Activated naive CD4-positive, alpha-beta T cell treated with anti-CD3 and anti-CD28 coated beads, Interleukin-2, amount 50 U/mL, for 72 hours (primary cell): ENCODE data around the gene RIMS4. TPM values are rescaled to one million over a fixed set of nuclear protein-coding genes. Genes with fewer than 3 reads are reported as not detected.
"Not testable (repeated sequence)": the region's sequence is repeated elsewhere in the genome, so short reads cannot be mapped to it uniquely, and the experiment has no call there.

ENCODE experiments used
- ATAC-seq, 2 donors: fragments of 150-1000 bp; cut with Tn5 transposase; 2 replicates each; pipeline ENCODE4 v1.10.0; 2021; ENCODE audit warnings: mild to moderate bottlenecking in 2 of 2, moderate library complexity in 2 of 2
- DNase-seq, 2 donors: peaks; one replicate each; pipeline ENCODE4 v3.0.0; 2021 to 2022; ENCODE audit warnings: low spot score in 2 of 2
- H3K27ac Mint-ChIP-seq, 2 donors: one replicate each; pipeline ENCODE4 v1.8.0; 2022; ENCODE audit warnings: mild to moderate bottlenecking in 2 of 2, mixed read lengths in 2 of 2
- H3K36me3 Mint-ChIP-seq, 2 donors: one replicate each; pipeline ENCODE4 v1.8.0; 2022; ENCODE audit warnings: mixed read lengths in 2 of 2
- H3K9me3 Mint-ChIP-seq, 2 donors: one replicate each; pipeline ENCODE4 v1.8.0; 2022; ENCODE audit warnings: mixed read lengths in 2 of 2
- total RNA-seq, 2 donors: library from RNA; stranded (reverse); gene quantifications; one replicate each; pipeline ENCODE4 v1.2.3, GENCODE V29; 2022

The RIMS4 gene
- total RNA-seq, 2 donors from 2014 or later, result 0.18 TPM; not detected in 1

DNA sequence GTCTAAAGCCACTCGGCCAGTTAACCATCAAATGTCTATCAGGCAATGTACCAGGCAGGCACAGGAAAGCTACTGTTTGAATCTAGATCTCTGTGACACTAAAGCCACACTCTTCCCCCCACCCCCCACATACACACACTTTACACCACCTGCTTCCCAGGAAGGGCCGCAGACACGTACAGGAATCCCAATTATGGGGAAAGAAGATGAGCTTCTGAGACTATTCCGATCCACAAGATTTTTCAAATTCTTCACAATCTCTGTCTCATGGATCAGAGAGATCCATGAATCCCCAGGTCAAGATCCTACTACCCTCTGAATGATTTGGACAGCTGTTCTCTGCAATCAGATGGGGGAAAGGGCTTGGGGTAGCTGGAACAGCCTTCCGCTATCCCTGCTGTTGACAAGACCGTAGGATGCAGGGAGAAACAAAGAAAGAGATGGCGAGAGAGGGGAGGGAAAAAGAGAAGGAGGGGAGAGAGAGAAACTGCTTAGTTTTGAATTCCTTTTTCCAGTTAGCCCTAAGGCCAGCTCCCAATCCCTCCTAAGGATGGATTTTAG is 25.4 kb upstream of the RIMS4 start:
- no peak for DNase-seq

DNA sequence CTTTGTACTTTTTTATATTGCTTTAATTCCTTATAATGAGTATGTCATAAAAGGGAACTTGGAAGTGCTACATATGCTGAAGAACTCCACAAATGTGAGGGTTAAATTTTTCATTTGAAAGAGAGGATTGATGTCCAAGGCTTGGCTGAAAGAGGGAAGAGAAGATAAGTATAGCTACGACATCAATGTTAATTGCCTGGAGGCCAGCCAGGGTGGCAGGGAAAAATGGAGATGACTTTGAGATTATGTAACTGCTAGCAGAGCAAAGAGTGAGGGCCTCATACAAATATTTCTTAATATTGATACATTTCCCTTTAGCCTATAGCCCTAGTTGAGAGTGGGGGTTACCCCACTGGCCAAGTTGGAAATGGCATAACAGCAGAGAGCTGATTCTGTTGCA is 24.8 kb upstream of the RIMS4 start:
- DNase-seq (no peak), ATAC-seq (no peak)
- Mint-ChIP-seq H3K9me3 (no peaks in the 10 kb centered on the region), H3K27ac (no peak overlapping the region), H3K36me3 (no peaks in the 10 kb centered on the region)

More for the DNA sequence above, 25.4 kb upstream of the RIMS4 start:
- Mint-ChIP-seq H3K9me3 (peaks cover 0 to 3% of the 10 kb centered on the region in 2 donors), H3K36me3 (peaks cover 0 to 3% of the 10 kb centered on the region in 2 donors), H3K27ac (no peak overlapping the region)
- no peak for ATAC-seq

DNA sequence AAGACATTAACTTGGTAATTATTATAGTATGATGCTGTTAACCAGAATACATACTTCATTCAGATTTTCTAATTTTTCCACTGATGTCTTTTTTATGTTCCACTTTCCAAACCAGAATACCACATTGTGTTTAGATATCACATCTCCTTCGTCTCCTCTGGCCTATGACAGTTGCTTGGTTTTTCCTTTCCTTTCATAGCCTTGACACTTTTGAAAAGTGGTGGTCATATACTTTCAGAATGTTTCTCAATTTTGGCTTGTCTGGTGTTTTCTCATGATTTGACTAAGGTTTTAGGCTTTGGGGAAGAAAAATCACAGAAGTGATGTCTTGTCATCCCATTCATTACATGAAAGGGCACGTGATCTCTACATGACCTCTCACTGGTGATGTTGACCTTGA is 24.3 kb upstream of the RIMS4 start:
- peak in 1 of 2 donors; percentile 76 for ATAC-seq
- no peak for DNase-seq
- Mint-ChIP-seq H3K36me3 (no peaks in the 10 kb centered on the region), H3K27ac (no peak overlapping the region), H3K9me3 (no peaks in the 10 kb centered on the region)

DNA sequence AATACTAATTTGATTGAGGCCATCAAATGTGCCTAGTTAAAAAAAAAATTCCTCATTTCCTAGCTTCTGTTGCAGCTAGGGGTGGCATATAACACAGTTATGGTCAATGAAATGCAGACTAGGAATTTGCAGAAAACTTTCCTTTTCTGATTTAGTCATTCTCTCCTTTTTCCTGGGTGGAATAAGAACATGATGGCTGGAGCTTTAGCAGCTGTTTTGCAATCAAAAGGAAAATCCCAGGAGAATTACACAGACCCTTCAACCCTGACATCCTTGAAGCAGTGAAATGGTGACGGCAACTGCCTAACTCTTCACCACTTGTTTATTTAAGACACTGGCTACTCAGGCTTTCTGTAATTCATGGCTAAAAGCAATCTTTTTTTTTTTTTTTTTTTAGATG is 23.1 kb upstream of the RIMS4 start:
- no peak for ATAC-seq
- no peak for DNase-seq
- no peak overlapping the region for H3K27ac Mint-ChIP-seq
- no peaks in the 10 kb centered on the region for H3K36me3 Mint-ChIP-seq
- no peaks in the 10 kb centered on the region for H3K9me3 Mint-ChIP-seq

DNA sequence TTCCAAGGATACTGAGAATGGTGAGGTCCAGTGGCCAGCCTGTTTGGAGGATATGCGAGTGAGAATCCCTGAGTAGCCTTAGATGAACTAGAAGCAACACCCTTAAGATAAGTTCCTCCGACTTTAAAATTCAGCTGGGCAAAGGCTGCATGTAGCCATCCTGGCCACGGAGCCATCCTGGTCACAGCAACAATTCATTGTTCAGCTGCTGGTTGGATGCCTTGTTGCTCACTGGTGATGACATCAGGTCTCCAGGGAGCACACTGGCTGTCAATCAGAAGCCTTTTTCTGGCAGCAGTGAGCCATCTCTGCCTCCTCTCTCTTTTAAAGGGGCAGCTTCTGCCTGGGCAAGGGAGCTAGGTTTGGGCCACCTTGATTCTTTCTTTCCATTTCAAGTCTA is 22.4 kb upstream of the RIMS4 start:
- Mint-ChIP-seq H3K27ac (no peak overlapping the region), H3K9me3 (no peaks in the 10 kb centered on the region)
- DNase-seq, result no peak

DNA sequence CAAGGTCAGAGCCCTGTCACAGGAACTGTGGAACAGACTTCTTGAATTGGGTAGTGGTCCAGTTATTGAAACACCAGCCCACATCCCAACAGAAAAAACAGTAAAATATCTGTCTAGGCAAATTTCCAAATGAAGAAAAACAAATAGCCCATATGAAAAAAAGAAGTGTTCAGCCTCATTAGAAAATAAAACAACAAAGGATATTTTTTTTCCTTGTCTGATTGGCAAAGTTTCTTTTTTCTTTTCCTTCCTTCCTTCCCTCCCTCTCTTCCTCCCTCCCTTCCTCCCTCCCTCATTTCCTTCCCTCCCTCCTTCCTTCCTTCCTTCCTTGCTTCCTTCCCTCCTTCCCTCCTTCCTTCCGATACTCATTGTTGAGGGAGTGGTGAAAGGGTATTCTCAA is 20.6 kb upstream of the RIMS4 start:
- H3K9me3 Mint-ChIP-seq, result no peaks in the 10 kb centered on the region
- ATAC-seq, result no peak
- H3K36me3 Mint-ChIP-seq, result no peaks in the 10 kb centered on the region
- no peak for DNase-seq
- no peak overlapping the region for H3K27ac Mint-ChIP-seq

More for the DNA sequence above, 22.4 kb upstream of the RIMS4 start:
- no peak for ATAC-seq
- H3K36me3 Mint-ChIP-seq, result no peaks in the 10 kb centered on the region

DNA sequence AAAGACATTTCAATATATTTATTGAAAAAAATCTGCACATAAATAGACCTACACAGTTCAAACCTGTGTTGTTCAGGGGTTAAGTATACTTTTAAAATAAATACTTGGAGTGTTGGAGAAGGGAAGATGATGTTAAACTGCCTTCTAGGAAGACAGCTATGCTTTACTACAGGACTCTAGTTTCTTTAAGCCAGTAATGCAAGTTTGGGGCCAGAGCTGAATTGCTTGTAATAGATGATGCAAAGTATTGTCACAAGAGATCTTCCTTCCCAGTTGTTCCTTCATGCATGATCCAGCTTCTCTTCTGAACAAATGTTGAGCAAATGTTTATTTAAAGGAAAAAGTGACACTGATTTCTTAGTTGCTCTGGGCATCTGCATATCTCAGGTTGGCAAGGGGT is 20.2 kb upstream of the RIMS4 start:
- no peaks in the 10 kb centered on the region for H3K36me3 Mint-ChIP-seq
- no peak for ATAC-seq
- DNase-seq, result no peak
- H3K9me3 Mint-ChIP-seq, result no peaks in the 10 kb centered on the region
- H3K27ac Mint-ChIP-seq, result no peak overlapping the region

DNA sequence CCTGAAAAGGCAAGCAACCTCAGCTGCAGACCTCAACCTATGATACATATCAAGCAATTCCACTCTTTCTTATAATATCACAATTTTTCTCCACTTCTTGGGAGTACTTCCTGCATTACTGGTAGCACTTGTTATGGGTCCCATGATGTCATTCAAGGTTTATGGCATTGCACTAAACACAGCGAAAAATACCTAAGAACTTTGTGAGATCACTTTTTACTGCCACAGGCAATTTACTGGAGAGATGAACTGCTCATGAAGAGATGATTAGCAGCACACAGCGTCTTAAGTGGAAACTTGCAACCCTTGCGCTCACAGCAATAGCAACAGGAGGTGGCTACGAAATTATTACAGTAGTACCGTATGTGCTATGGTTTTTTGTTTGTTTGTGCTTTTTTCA is 19.3 kb upstream of the RIMS4 start:
- DNase-seq, result no peak
- no peak for ATAC-seq
- Mint-ChIP-seq H3K27ac (no peak overlapping the region), H3K36me3 (no peaks in the 10 kb centered on the region), H3K9me3 (no peaks in the 10 kb centered on the region)

DNA sequence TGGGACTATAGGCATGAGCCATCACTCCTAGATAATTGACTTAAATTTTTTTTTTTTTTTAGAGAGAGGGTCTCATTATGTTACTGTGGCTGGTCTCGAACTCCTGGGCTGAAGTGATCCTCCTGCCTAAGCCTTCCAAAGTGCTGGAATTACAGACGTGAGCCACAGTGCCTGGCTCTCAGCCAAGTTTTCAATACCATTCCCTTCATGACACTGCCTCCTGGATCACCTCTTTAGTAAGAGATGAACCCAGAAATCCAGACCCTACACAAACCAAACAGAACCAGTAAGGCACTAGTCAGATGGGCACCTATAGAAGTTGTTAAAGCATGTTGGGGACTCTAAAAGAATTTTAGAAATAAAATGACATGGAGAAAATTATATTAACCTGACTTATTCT is 18.3 kb upstream of the RIMS4 start:
- Mint-ChIP-seq H3K27ac (no peak overlapping the region), H3K36me3 (no peaks in the 10 kb centered on the region), H3K9me3 (no peaks in the 10 kb centered on the region)
- no peak for DNase-seq
- no peak for ATAC-seq

DNA sequence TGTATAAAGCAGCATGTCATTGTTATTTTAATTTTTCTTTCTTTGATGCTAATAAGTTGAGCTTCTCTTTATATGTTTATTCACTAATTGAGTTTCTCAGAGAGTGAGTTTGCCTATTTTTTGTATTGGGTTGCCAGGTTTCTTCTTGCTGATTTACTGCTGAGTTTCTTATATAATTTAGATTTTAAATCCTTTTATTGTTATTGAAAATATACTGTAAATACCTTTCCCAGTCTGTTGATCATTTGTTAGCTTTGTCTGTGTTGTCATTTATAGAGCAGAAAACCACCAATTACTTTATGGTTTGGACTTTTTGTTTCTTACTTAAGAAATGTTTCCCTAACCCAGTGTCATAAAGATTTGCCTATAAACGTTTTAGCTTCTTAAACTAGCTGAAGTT is 17.1 kb upstream of the RIMS4 start:
- Mint-ChIP-seq H3K9me3 (no peaks in the 10 kb centered on the region), H3K36me3 (no peaks in the 10 kb centered on the region), H3K27ac (no peak overlapping the region)
- DNase-seq (no peak), ATAC-seq (no peak)

DNA sequence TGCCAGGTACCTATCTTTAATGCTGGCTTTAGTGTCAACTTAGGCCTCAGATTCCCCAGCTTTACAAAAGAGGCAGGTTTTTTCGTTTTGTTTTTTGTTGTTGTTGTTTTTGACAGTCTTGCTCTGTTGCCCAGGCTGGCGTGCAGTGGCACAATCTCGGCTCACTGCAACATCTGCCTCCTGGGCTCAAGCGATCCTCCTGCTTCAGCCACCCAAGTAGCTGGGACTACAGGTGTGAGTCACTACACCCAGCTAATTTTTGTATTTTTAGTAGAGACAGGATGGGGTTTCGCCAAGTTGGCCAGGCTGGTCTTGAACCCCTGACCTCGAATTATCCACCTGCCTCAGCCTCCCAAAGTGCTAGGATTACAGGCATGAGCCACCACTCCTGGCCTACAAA is 11.2 kb upstream of the RIMS4 start:
- H3K27ac Mint-ChIP-seq, DNase-seq, H3K36me3 Mint-ChIP-seq, ATAC-seq, H3K9me3 Mint-ChIP-seq: not testable (repeated sequence)

DNA sequence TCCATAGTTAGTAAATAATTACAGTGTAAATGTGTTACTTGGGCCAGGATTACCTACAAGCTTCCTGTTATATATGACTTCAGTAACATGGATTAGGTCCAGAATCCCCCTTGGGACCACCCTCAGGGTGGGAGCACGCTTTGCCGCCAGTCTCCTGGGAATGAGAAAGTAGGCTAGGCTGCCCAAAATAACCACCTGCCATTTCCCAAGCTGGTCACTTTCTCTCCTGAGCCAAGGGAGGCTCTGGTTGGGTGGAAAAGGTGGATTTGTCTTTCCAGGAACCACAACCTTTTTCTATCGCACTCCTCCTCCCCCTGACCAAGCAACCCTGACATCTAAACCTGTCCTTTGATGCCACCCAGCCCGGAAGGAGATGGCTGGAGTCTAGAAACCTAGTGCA is 9.6 kb upstream of the RIMS4 start:
- H3K9me3 Mint-ChIP-seq, result no peaks in the 10 kb centered on the region
- H3K36me3 Mint-ChIP-seq, result no peaks in the 10 kb centered on the region
- ATAC-seq (no peak), DNase-seq (no peak)
- H3K27ac Mint-ChIP-seq, result no peak overlapping the region

DNA sequence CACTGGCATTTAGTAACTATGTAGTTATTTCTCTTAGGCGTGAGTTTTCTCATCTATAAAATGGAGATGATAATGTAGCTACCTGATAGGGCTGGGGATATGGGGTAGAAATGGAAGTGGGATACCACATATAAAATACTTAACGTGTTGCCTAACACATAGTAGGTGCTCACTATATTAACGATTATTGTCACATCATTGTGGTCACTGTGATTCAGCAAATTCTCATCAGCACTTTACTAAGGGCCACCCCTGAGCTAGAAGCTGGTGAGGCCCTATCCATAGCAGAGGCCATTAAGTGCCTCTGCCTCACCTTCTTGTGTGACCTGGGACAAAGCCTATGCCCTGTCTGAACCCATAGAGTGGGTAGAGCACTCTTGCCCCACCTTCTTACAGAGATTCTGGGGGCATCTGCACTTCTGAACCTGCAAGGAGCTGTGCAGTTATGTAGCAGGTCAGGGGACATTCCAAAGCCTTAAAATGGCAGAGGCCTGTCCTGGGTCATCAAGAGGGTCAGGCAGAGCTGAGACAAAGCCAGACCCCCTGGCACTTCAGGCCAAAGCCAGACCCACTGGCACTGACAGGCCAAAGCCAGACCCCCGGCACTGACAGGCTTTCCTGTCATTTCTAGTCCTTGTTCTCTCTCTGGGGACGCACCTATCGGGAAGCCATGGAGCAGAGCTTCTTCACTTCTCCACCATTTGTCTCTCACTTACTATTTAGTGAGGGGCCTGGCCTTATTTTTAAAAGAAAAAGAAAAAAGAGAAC is 7.0 kb upstream of the RIMS4 start:
- Mint-ChIP-seq H3K27ac (peak overlapping the region in 1 of 2 donors; percentile 12), H3K9me3 (no peaks in the 10 kb centered on the region), H3K36me3 (no peaks in the 10 kb centered on the region)
- DNase-seq (no peak), ATAC-seq (no peak)

DNA sequence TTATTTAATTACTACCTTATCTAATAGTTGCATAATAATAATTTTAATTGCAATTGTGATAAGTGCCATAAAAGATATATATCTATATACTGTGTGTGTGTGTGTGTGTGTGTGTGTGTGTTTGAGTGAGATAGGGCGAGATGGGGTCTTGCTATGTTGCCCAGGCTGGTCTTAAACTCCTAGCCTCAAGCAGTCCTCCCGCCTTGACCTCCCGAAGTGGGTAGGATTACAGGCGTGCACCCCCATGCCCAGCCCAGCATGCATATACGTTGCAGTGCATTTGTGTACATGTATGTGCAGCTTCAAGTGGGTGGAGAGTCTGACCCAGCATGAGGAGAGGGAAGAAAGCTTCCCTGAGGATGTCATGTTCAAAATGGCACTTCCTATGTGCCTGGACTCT is 4.6 kb upstream of the RIMS4 start:
- Mint-ChIP-seq H3K36me3 (peaks cover 9% of the 10 kb centered on the region in 2 donors), H3K27ac (no peak overlapping the region), H3K9me3 (no peaks in the 10 kb centered on the region)
- no peak for ATAC-seq
- DNase-seq, result no peak

DNA sequence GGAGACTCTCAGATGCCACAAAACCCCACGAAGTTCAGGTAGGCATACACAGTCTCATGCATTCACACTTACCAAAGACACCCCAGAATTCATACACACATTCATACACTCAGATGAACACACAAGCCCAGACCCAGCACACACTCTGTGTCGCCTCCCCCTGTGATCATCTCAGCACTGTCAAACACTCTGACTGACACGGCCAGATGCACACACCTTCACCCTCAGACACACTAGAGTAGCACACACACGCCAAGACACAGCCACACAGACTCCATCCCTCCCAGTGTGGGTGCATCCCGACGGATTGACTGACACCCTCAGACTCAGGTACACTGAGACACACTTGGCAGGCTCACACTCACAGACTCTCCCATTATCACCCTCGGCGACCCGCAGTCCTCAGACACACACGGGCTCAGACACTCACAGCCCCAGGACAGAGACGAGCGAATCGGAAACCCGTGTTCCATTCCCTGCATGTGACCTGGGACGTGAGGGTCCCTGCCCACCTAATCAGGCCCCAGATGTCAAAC is 872 bp upstream of the RIMS4 start:
- H3K27ac Mint-ChIP-seq, result no peak overlapping the region
- no peaks in the 10 kb centered on the region for H3K9me3 Mint-ChIP-seq
- ATAC-seq, result no peak
- peaks cover 9% of the 10 kb centered on the region in 2 donors for H3K36me3 Mint-ChIP-seq
- no peak for DNase-seq

DNA sequence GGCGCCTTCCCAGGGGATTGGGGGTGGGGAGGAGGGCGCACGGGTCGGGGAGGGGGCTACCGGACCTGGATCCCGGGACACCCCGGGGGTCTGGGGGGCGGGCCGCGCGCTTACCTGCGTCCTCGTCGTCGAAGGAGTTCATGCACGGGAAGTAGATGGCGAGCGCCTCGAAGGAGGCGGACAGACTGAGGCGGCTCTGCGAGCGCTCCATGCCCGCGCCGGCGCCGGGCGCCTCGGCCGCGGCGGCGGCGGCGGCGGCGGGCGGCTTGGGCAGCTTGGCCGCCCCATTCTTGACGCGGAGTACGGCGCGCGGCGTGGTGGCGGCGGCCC is 320 bp downstream of the RIMS4 start:
- DNase-seq (no peak), ATAC-seq (peak in 1 of 2 donors; percentile 55)
- H3K36me3 Mint-ChIP-seq, result peaks cover 9% of the 10 kb centered on the region in 2 donors
- no peak overlapping the region for H3K27ac Mint-ChIP-seq
- no peaks in the 10 kb centered on the region for H3K9me3 Mint-ChIP-seq

DNA sequence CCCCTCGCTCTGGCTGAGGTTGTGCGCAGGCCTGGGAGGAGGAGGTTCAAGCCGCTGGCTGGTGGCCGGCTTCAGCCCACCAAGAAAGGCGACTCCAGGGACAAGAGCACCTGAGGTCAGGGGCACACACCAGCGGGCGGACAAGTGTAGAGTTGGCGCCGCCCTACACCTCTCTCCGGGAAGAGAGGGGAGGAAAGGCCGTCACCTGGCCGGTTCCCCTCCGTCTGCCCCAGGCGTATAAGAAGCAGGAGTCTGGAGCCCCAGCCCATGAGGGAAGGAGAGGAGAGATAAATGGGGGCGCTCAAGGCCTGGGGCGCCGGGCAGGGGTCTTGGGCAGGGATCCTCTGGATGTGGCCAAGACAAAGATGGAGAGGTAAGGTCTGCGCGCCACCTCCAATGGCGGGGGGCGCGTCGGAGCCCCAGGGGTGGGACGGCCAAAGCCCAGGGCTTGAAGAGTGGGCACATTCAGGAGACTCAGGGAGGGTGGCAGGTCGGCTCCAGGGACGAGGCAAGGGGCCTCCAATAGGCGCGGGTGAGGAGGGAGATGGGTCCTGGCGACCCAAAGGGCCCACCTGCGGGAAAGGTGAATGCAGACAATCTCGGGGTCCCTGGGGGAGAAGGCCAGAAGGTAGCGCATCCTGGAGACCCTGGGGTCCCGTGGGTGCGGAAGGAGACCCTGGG is 826 bp downstream of the RIMS4 start:
- no peak overlapping the region for H3K27ac Mint-ChIP-seq
- H3K36me3 Mint-ChIP-seq, result peaks cover 9% of the 10 kb centered on the region in 2 donors
- no peaks in the 10 kb centered on the region for H3K9me3 Mint-ChIP-seq
- ATAC-seq, result no peak
- DNase-seq, result no peak

DNA sequence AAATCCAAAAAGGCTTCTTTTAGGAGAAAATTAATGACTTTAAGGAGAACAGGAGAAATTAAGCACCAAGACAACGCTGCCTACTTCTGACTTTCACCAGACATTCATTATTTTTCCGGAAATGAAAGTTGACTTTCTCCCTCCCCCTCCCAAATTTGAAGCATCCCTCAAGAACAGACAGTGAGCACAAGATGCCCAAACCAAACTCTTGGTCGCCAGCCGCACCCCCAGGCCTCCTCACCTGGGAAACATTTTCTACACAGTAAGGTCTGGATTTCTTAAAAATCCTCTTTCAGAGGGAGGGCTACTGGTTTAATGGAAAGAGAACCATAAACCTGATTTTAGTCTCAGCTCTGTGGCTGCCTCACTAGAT is 2.7 kb downstream of the RIMS4 start:
- no peak overlapping the region for H3K27ac Mint-ChIP-seq
- no peak for ATAC-seq
- DNase-seq, result no peak
- H3K9me3 Mint-ChIP-seq, result no peaks in the 10 kb centered on the region
- peaks cover 9% of the 10 kb centered on the region in 2 donors for H3K36me3 Mint-ChIP-seq
